H9 (cell line): Measurements from ENCODE around the gene TNFAIP3. TPM values are rescaled to one million over a fixed set of nuclear protein-coding genes. Genes with fewer than 3 reads are reported as not detected.

ENCODE experiments used
- DNase-seq: peaks from one replicate; pipeline ENCODE4 v3.0.0-alpha.2; 2017
- H2AFZ ChIP-seq: one replicate; pipeline ENCODE4 v1.6.1; 2013; ENCODE audit warnings: mild to moderate bottlenecking, low read length, control low read depth, moderate library complexity
- H2AK5ac ChIP-seq: 2 replicates; pipeline ENCODE4 v1.6.1; 2013; ENCODE audit warnings: low read length, control low read depth, mixed read lengths; ENCODE audit not compliant: insufficient read length
- H2BK120ac ChIP-seq: one replicate; pipeline ENCODE4 v1.6.1; 2013; ENCODE audit warnings: low read depth, mild to moderate bottlenecking, low read length, control low read depth, inconsistent platforms; ENCODE audit not compliant: poor library complexity, severe bottlenecking
- H2BK12ac ChIP-seq: 2 replicates; pipeline ENCODE4 v1.6.1; 2013; ENCODE audit warnings: low read length, control low read depth, mixed read lengths, low read depth; ENCODE audit not compliant: insufficient read length
- H2BK15ac ChIP-seq: 2 replicates; pipeline ENCODE4 v1.6.1; 2013; ENCODE audit warnings: low read depth, low read length, control low read depth
- H2BK20ac ChIP-seq: one replicate; pipeline ENCODE4 v1.6.1; 2013; ENCODE audit warnings: low read depth, mild to moderate bottlenecking, low read length, control low read depth, inconsistent platforms; ENCODE audit not compliant: poor library complexity, severe bottlenecking
- H2BK5ac ChIP-seq: 2 replicates; pipeline ENCODE4 v1.6.1; 2013; ENCODE audit warnings: low read length, control low read depth, mixed read lengths; ENCODE audit not compliant: insufficient read length
- H3K14ac ChIP-seq: 2 replicates; pipeline ENCODE4 v1.6.1; 2013; ENCODE audit warnings: low read length, control low read depth; ENCODE audit not compliant: insufficient read depth
- H3K18ac ChIP-seq: 2 replicates; pipeline ENCODE4 v1.6.1; 2013; ENCODE audit warnings: low read depth, mild to moderate bottlenecking, mixed read lengths, low read length, control low read depth; ENCODE audit not compliant: insufficient read length
- H3K23ac ChIP-seq: 2 replicates; pipeline ENCODE4 v1.6.1; 2013; ENCODE audit warnings: low read length, control low read depth, mixed read lengths, low read depth; ENCODE audit not compliant: insufficient read length
- H3K23me2 ChIP-seq: 2 replicates; pipeline ENCODE4 v1.6.1; 2013; ENCODE audit warnings: low read depth, mild to moderate bottlenecking, mixed read lengths, low read length, control low read depth; ENCODE audit not compliant: insufficient read length, poor library complexity, severe bottlenecking
- H3K27ac ChIP-seq: 2 replicates; pipeline ENCODE4 v1.5.1; 2013; ENCODE audit warnings: low read length, control low read depth, mixed read lengths, low read depth; ENCODE audit not compliant: insufficient read length
- H3K27me3 ChIP-seq: 2 replicates; pipeline ENCODE4 v1.6.1; 2013; ENCODE audit warnings: low read length, control low read depth, inconsistent platforms; ENCODE audit not compliant: insufficient read depth
- H3K4ac ChIP-seq: 2 replicates; pipeline ENCODE4 v1.6.1; 2013; ENCODE audit warnings: low read depth, mild to moderate bottlenecking, control low read depth, inconsistent platforms, low read length, moderate library complexity
- H3K4me1 ChIP-seq: 2 replicates; pipeline ENCODE4 v1.6.1; 2013; ENCODE audit warnings: low read length, control low read depth, inconsistent platforms; ENCODE audit not compliant: insufficient read depth
- H3K4me2 ChIP-seq: 2 replicates; pipeline ENCODE4 v1.6.1; 2013; ENCODE audit warnings: low read length, control low read depth, mixed read lengths; ENCODE audit not compliant: insufficient read length, insufficient read depth
- H3K56ac ChIP-seq: 2 replicates; pipeline ENCODE4 v1.6.1; 2013; ENCODE audit warnings: low read depth, mild to moderate bottlenecking, mixed read lengths, low read length, control low read depth; ENCODE audit not compliant: insufficient read length
- H3K79me1 ChIP-seq: 2 replicates; pipeline ENCODE4 v1.6.1; 2013; ENCODE audit warnings: low read depth, mild to moderate bottlenecking, moderate library complexity, low read length, control low read depth, inconsistent platforms; ENCODE audit not compliant: insufficient read depth, poor library complexity, severe bottlenecking
- H3K79me2 ChIP-seq: 2 replicates; pipeline ENCODE4 v1.6.1; 2013; ENCODE audit warnings: low read length, control low read depth, inconsistent platforms; ENCODE audit not compliant: insufficient read depth
- H3K9ac ChIP-seq: 2 replicates; pipeline ENCODE4 v1.6.1; 2013; ENCODE audit warnings: low read length, control low read depth, mixed read lengths; ENCODE audit not compliant: insufficient read length; ENCODE audit errors: extremely low read depth
- H3K9me3 ChIP-seq: one replicate; pipeline ENCODE4 v1.6.1; 2013; ENCODE audit warnings: low read depth, low read length, inconsistent platforms; ENCODE audit not compliant: control insufficient read depth
- H3T11ph ChIP-seq: one replicate; pipeline ENCODE4 v1.6.1; 2013; ENCODE audit warnings: mild to moderate bottlenecking, low read length, control low read depth, inconsistent platforms
- H4K20me1 ChIP-seq: one replicate; pipeline ENCODE4 v1.6.1; 2013; ENCODE audit not compliant: control insufficient read depth, insufficient read length, insufficient read depth
- H4K5ac ChIP-seq: 2 replicates; pipeline ENCODE4 v1.6.1; 2013; ENCODE audit warnings: low read depth, mild to moderate bottlenecking, mixed read lengths, low read length, control low read depth; ENCODE audit not compliant: insufficient read length
- H4K8ac ChIP-seq: replicated peaks from 2 replicates; pipeline ENCODE4 v1.6.1; 2013; ENCODE audit warnings: low read length, control low read depth, mixed read lengths, low read depth; ENCODE audit not compliant: insufficient read length
- H4K91ac ChIP-seq: 2 replicates; pipeline ENCODE4 v1.6.1; 2013; ENCODE audit warnings: low read depth, mild to moderate bottlenecking, moderate library complexity, mixed read lengths, low read length, control low read depth; ENCODE audit not compliant: insufficient read length
- H3K27ac Mint-ChIP-seq, 3 experiments: 2 replicates in 2 of 3; 3 replicates in 1 of 3; pipeline ENCODE4 v1.8.0; 2020 to 2021; ENCODE audit warnings: mixed read lengths in 3 of 3, mild to moderate bottlenecking in 1 of 3, moderate library complexity in 1 of 3
- H3K27me3 Mint-ChIP-seq: 2 replicates; pipeline ENCODE4 v1.8.0; 2021; ENCODE audit warnings: low read depth, mild to moderate bottlenecking, moderate library complexity, mixed read lengths
- H3K36me3 Mint-ChIP-seq, 3 experiments: 2 replicates in 2 of 3; 3 replicates in 1 of 3; pipeline ENCODE4 v1.8.0; 2020 to 2021; ENCODE audit warnings: low read depth in 3 of 3, mixed read lengths in 3 of 3; ENCODE audit not compliant: insufficient read depth in 1 of 3
- H3K4me1 Mint-ChIP-seq, 2 experiments: 2 replicates each; pipeline ENCODE4 v1.8.0; 2020; ENCODE audit warnings: mixed read lengths in 2 of 2
- H3K4me3 Mint-ChIP-seq, 2 experiments: 2 replicates in 1 of 2; 3 replicates in 1 of 2; pipeline ENCODE4 v1.8.0; 2020 to 2021; ENCODE audit warnings: mild to moderate bottlenecking in 2 of 2, mixed read lengths in 2 of 2, moderate library complexity in 1 of 2
- H3K9me3 Mint-ChIP-seq, 2 experiments: 2 replicates in 1 of 2; 3 replicates in 1 of 2; pipeline ENCODE4 v1.8.0; 2020; ENCODE audit warnings: mild to moderate bottlenecking in 2 of 2, mixed read lengths in 2 of 2, moderate library complexity in 1 of 2
- WGBS: extraction: QIAGEN DNeasy Blood & Tissue Kit; methylation state at CpG from one replicate; pipeline ENCODE4 v1.1.7; 2013; ENCODE audit warnings: missing lambda C conversion rate, low lambda C conversion rate, mixed read lengths; ENCODE audit not compliant: insufficient read length; ENCODE audit errors: extremely low coverage; 5-methylcytosine and 5-hydroxymethylcytosine counted together
- total RNA-seq: library from RNA; stranded (reverse); gene quantifications from 2 replicates; pipeline ENCODE4 v1.2.1, GENCODE V29; 2021
- TF ChIP-seq, protein P1 (sequence below): fragments of 200-600 bp; sonication (generic); conservative IDR thresholded peaks from 3 replicates; pipeline ENCODE4 v1.8.0; 2021; ENCODE audit warnings: antibody characterized with exemption, mild to moderate bottlenecking

The TNFAIP3 gene
- total RNA-seq, 1 experiment from 2014 or later: 3.7 TPM

DNA sequence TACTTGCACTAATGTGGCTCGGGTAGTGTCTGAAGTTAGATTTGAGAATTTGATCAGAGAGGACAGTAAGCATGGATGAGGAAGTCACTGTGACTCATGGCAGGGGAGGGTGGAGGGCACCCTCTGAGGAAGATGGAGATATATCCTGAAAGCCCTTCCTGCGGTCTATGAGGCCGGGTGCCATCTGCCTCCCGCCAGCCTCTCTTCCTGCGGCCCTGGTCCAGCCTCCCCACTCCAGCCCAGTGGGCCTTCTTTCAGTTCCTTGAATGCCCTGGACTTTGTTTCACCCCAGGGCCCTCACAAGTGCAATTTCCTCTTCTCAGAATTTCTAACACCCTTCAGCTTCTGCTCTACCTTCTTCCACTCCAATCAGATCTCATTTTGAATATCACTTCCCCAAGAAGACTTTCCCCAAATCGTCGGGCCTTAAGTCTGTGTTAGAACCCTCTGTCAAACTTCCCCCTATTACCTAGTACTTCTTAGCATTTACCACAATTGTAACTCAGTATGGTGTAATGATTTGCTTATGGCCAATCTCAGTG lies 20.2 kb upstream of the TNFAIP3 start:
- no peak overlapping the region for H3K9ac ChIP-seq
- Mint-ChIP-seq H3K27me3 (no peaks in the 10 kb centered on the region; the same call in 1 of the 2 replicates), H3K9me3 (no peaks in the 10 kb centered on the region; a peak in 1 of 5 replicates), H3K36me3 (peaks cover 0 to 5% (median 0%) of the 10 kb centered on the region in 3 experiments; a peak in 2 of 7 replicates), H3K27ac (no peak overlapping the region), H3K4me1 (peaks cover 0 to 3% of the 10 kb centered on the region in 2 experiments; a peak in 1 of 4 replicates), H3K4me3 (no peak overlapping the region)
- no peak for DNase-seq
- H2AFZ ChIP-seq: no peak overlapping the region
- WGBS: no CpG with 5 or more reads among the region's 7 CpGs
- H3K18ac ChIP-seq: no peak overlapping the region
- H2BK5ac ChIP-seq: no peak overlapping the region
- no peak overlapping the region for H2AK5ac ChIP-seq
- no peaks in the 10 kb centered on the region for H3K79me2 ChIP-seq
- no peak overlapping the region for H3K23ac ChIP-seq
- no peaks in the 10 kb centered on the region for H3K23me2 ChIP-seq
- no peak overlapping the region for H3K56ac ChIP-seq
- no peak overlapping the region for H4K5ac ChIP-seq
- no peak overlapping the region for H3T11ph ChIP-seq
- no peaks in the 10 kb centered on the region for H4K20me1 ChIP-seq
- H3K14ac ChIP-seq: no peak overlapping the region
- no peak overlapping the region for H2BK20ac ChIP-seq
- H3K9me3 ChIP-seq: no peaks in the 10 kb centered on the region
- TF ChIP-seq, protein P1, sequence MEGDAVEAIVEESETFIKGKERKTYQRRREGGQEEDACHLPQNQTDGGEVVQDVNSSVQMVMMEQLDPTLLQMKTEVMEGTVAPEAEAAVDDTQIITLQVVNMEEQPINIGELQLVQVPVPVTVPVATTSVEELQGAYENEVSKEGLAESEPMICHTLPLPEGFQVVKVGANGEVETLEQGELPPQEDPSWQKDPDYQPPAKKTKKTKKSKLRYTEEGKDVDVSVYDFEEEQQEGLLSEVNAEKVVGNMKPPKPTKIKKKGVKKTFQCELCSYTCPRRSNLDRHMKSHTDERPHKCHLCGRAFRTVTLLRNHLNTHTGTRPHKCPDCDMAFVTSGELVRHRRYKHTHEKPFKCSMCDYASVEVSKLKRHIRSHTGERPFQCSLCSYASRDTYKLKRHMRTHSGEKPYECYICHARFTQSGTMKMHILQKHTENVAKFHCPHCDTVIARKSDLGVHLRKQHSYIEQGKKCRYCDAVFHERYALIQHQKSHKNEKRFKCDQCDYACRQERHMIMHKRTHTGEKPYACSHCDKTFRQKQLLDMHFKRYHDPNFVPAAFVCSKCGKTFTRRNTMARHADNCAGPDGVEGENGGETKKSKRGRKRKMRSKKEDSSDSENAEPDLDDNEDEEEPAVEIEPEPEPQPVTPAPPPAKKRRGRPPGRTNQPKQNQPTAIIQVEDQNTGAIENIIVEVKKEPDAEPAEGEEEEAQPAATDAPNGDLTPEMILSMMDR: no peak
- no peak overlapping the region for H3K4me2 ChIP-seq
- no peaks in the 10 kb centered on the region for H3K27me3 ChIP-seq
- H2BK15ac ChIP-seq: no peak overlapping the region
- no peak overlapping the region for H3K4ac ChIP-seq
- no peak overlapping the region for H3K27ac ChIP-seq
- no peak overlapping the region for H4K8ac ChIP-seq
- H4K91ac ChIP-seq: no peak overlapping the region
- H2BK120ac ChIP-seq: no peak overlapping the region
- H3K79me1 ChIP-seq: no peaks in the 10 kb centered on the region
- no peaks in the 10 kb centered on the region; the same call in 1 of the 2 replicates for H3K4me1 ChIP-seq
- no peak overlapping the region for H2BK12ac ChIP-seq
